Aorta (tissue), 5 donors: ENCODE data around the gene TSPAN32. TPM values are rescaled to one million over a fixed set of nuclear protein-coding genes. Genes with fewer than 3 reads are reported as not detected.
"Not testable (repeated sequence)": the region's sequence is repeated elsewhere in the genome, so short reads cannot be mapped to it uniquely, and the experiment has no call there.

Experiments used
- ATAC-seq: fragments of 200-7000 bp; cut with Tn5 transposase; one replicate; pipeline ENCODE4 v1.9.1; 2022; ENCODE audit warnings: moderate library complexity; ENCODE audit not compliant: low FRiP score
- DNase-seq, 2 donors: peaks; one replicate each; pipeline ENCODE4 v3.0.0-alpha.2; 2020
- H3K27ac ChIP-seq, 2 donors: one replicate each; pipeline ENCODE4 v1.5.1; 2013; ENCODE audit warnings: low read length in 2 of 2, mild to moderate bottlenecking in 2 of 2, moderate library complexity in 2 of 2, control low read depth in 1 of 2, inconsistent platforms in 1 of 2, low read depth in 1 of 2
- H3K27me3 ChIP-seq, 2 donors: one replicate each; pipeline ENCODE4 v1.6.1; 2013; ENCODE audit warnings: control low read depth in 1 of 2, low read length in 1 of 2, mild to moderate bottlenecking in 1 of 2, moderate library complexity in 1 of 2; ENCODE audit not compliant: insufficient read depth in 2 of 2, control insufficient read depth in 1 of 2
- H3K36me3 ChIP-seq, 2 donors: one replicate each; pipeline ENCODE4 v1.6.1; 2013; ENCODE audit warnings: control low read depth in 1 of 2, low read length in 1 of 2, mild to moderate bottlenecking in 1 of 2; ENCODE audit not compliant: insufficient read depth in 2 of 2, control insufficient read depth in 1 of 2
- H3K4me1 ChIP-seq, 2 donors: one replicate each; pipeline ENCODE4 v1.6.1; 2013; ENCODE audit warnings: low read length in 2 of 2, control low read depth in 1 of 2, mild to moderate bottlenecking in 1 of 2, moderate library complexity in 1 of 2; ENCODE audit not compliant: insufficient read depth in 2 of 2, control insufficient read depth in 1 of 2
- H3K4me3 ChIP-seq, 2 donors: one replicate each; pipeline ENCODE4 v1.5.1; 2013; ENCODE audit warnings: low read length in 2 of 2, control low read depth in 1 of 2, mild to moderate bottlenecking in 1 of 2
- H3K9me3 ChIP-seq: one replicate; pipeline ENCODE4 v1.6.1; 2013; ENCODE audit warnings: mild to moderate bottlenecking, low read length; ENCODE audit not compliant: control insufficient read depth
- WGBS, 2 donors: extraction: QIAGEN DNeasy Blood & Tissue Kit; methylation state at CpG; one replicate each; pipeline ENCODE4 v1.1.7; 2013; 5-methylcytosine and 5-hydroxymethylcytosine counted together
- intact Hi-C, 2 donors: fragments of 100-400 bp; cut with DNase I; formaldehyde crosslinking; loops; one replicate each; pipeline versions ENCODE4 v1.14.2 to v1.15.0; 2022
- polyA plus RNA-seq, 2 donors: library from polyadenylated mRNA; stranded (reverse); fragments of 200-250 nt; gene quantifications; one replicate each; pipeline ENCODE4 v1.2.3, GENCODE V29; 2013
- total RNA-seq, 2 donors: library from RNA; stranded (reverse); fragmentation: NEBNext Ultra II Directional; extraction: Animal tissue kit (Norgen Biotek cat#: 25700); gene quantifications; one replicate each; pipeline ENCODE4 v1.2.1, GENCODE V29; 2021
- donor health status: healthy with polysubstance abuse.
- donor health status: Bipolar disorder and iron deficiency.
- donor health status: DM: no; HTN: no; CAD: no.
- donor health status: DM: no; HTN: no; CAD: no.
- donor health status: DM: yes; HTN: yes; CAD: no.

TSPAN32 gene
- total and polyA plus RNA-seq, 4 donors = 0.84 to 8.7 (median 3.5) TPM; not detected in 1

- WGBS, 2 donors = 90 to 95% methylated on average over 4 of the region's 4 CpGs
- intact Hi-C loops = no loop called here
Measured at GRCh38 chr11:2346014-2346413, 44.2 kb downstream of the TSPAN32 start.

GRCh38 chr11:2346586-2347307, 44.9 kb downstream of the TSPAN32 start:
- H3K9me3 ChIP-seq = peaks cover 3% of the 10 kb centered on the region
- intact Hi-C loops = no loop called here
- DNase-seq (no peak), ATAC-seq (no peak)
- WGBS, 2 donors = 83 to 86% methylated on average over 10 of the region's 10 CpGs
- H3K27me3 ChIP-seq = no peaks in the 10 kb centered on the region
- H3K27ac ChIP-seq = no peak overlapping the region
- no peak overlapping the region for H3K4me3 ChIP-seq
- no peaks in the 10 kb centered on the region for H3K36me3 ChIP-seq
- H3K4me1 ChIP-seq = no peaks in the 10 kb centered on the region

More at GRCh38 chr11:2346014-2346413, 44.2 kb downstream of the TSPAN32 start:
- no peak overlapping the region for H3K27ac ChIP-seq
- no peaks in the 10 kb centered on the region for H3K4me1 ChIP-seq
- H3K36me3 ChIP-seq = no peaks in the 10 kb centered on the region
- peaks cover 3% of the 10 kb centered on the region for H3K9me3 ChIP-seq
- H3K4me3 ChIP-seq = no peak overlapping the region
- ATAC-seq (no peak), DNase-seq (no peak)
- no peaks in the 10 kb centered on the region for H3K27me3 ChIP-seq

DNA sequence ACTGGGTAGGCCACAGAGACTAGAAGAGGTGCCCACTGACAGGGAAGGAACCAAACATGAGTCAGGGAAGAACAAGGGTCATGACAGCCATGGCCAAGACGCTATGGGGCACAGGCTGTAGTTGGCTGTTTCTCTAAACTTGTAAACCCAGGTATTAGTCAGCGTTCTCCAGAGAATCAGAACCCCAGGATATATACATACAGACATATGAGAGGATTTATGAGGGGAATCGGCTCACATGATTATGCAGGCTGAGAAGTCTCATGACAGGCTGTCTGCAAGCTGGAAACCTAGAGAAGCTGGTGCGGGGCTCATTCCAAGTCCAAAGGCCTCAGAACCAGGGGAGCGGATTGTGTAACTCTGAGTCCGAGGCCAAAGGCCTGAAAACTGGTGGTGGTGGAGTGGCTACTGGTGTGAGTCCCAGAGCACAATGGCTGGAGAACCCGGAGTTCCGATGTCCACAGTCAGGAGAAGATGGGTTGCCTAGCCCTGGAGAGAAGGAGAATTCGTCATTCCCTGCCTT, 45.6 kb downstream of the TSPAN32 start:
- 86 to 89% methylated on average over 9 of the region's 9 CpGs for WGBS, 2 donors
- Histone ChIP-seq H3K4me3 (no peak overlapping the region), H3K27me3 (no peaks in the 10 kb centered on the region)

DNA sequence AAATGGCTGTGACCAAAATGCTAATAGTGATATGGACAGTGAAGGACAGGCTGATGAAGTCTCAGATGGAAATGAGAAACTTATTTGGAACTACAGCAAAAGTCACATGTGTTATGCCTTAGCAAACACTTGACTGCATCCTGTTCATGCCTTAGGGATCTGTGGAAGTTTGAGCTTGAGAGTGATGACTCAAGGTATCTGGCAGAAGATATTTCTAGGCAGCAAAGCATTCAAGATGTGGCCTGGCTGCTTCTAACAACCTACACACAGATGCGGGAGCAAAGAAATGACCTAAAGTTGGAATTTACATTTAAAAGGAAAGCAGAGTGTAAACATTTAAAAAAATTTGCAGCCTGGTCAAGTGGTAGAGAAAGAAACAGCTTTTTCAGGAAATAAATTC, 47.2 kb downstream of the TSPAN32 start:
- H3K4me1 ChIP-seq = no peaks in the 10 kb centered on the region
- H3K36me3 ChIP-seq = no peaks in the 10 kb centered on the region
- H3K4me3 ChIP-seq = no peak overlapping the region
- intact Hi-C loops = no loop called here
- DNase-seq (no peak), ATAC-seq (no peak)
- H3K27me3 ChIP-seq = no peaks in the 10 kb centered on the region
- peaks cover 3% of the 10 kb centered on the region for H3K9me3 ChIP-seq
- 97 to 100% methylated on average over 1 of the region's 1 CpG for WGBS, 2 donors
- H3K27ac ChIP-seq = no peak overlapping the region

More for the DNA sequence above, 45.6 kb downstream of the TSPAN32 start:
- Histone ChIP-seq H3K27ac (no peak overlapping the region), H3K4me1 (no peaks in the 10 kb centered on the region), H3K36me3 (no peaks in the 10 kb centered on the region), H3K9me3 (peaks cover 3% of the 10 kb centered on the region)
- no peak for DNase-seq
- intact Hi-C loops = no loop called here
- ATAC-seq = no peak

DNA sequence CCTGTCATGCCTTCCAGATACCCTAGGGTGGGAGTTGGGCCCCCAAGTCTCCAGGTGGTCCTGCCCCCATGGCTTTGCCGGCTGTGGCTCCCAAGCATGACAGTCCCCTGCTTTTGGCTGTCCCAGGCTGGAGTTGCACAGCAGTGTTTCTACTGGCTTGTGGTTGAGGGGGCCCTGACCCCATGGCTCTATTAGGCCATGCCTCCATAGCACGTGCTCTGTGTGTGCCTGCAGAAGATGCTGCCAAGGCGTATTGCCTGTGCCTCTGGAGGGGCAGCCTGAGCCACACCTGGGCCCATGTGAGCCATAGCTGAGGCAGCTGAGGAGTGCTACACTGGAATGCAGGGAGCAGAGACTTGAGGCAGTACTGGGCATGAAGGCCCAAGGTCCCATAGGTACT, 49.9 kb downstream of the TSPAN32 start:
- no peak overlapping the region for H3K27ac ChIP-seq
- WGBS, 2 donors = 72 to 86% methylated on average over 3 of the region's 3 CpGs
- peaks cover 3% of the 10 kb centered on the region for H3K9me3 ChIP-seq
- H3K4me3 ChIP-seq = no peak overlapping the region
- no peak for DNase-seq
- H3K4me1 ChIP-seq = no peaks in the 10 kb centered on the region
- intact Hi-C loops = no loop called here
- no peaks in the 10 kb centered on the region for H3K36me3 ChIP-seq
- ATAC-seq = no peak
- H3K27me3 ChIP-seq = no peaks in the 10 kb centered on the region

DNA sequence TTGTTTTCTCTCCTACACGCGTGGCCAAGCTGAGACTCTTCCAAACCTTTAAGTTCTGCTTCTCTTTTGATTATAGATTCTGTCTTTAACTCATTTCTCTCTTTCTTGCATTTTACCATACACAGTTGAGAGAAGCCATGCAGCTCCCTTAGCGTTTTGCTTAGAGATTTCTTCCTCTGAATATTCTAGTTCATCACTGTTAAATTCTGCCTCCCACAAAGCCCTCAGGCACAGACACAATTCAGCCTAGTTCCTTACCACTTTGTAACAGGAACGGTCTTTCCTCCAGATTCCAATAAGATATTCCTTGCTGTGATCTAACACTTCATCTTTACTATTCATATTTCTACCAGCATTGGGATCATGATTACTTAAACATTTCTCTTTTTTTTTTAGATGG, 50.6 kb downstream of the TSPAN32 start:
- intact Hi-C loops = no loop called here
- H3K27ac ChIP-seq = no peak overlapping the region
- H3K36me3 ChIP-seq = no peaks in the 10 kb centered on the region
- DNase-seq (no peak), ATAC-seq (no peak)
- no peaks in the 10 kb centered on the region for H3K4me1 ChIP-seq
- no peaks in the 10 kb centered on the region for H3K27me3 ChIP-seq
- peaks cover 3% of the 10 kb centered on the region for H3K9me3 ChIP-seq
- H3K4me3 ChIP-seq = no peak overlapping the region
- 88 to 89% methylated on average over 4 of the region's 4 CpGs for WGBS, 2 donors

DNA sequence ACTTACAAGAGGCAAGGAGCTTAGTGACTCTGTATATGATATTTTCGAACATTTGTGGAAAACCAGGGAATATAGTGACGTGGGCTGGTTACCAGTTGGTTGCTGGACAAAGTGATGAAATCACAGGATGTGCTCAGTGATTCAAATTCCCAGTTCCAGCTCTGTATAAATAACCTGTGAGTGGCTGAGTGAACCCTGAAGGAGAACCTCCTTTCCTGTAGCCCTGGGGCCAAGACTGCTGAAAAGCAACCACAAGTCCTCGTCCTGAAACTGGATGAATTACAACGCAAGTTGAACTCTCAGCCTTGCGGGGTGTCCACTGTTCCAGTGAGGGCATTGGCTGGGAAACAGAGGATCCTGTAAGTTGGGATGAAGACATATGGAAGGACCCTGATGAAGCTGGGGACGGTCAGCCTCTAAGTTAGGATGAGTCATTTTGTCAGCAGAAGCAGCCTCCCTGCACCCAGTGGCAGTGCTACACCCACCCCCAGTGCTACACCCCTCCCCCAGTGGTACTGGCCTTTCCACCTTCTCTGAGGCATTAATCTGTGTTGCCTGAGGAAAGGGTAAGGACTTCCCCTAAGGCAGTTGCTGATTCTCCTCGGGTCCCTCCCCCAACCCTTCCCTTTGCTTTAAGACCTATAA, 53.3 kb downstream of the TSPAN32 start:
- Histone ChIP-seq H3K4me3 (no peak overlapping the region), H3K4me1 (no peaks in the 10 kb centered on the region), H3K9me3 (no peaks in the 10 kb centered on the region), H3K27me3 (no peaks in the 10 kb centered on the region), H3K27ac (no peak overlapping the region), H3K36me3 (no peaks in the 10 kb centered on the region)
- no peak for DNase-seq
- intact Hi-C loops = no loop called here
- ATAC-seq = no peak
- WGBS, 2 donors = 78 to 84% methylated on average over 7 of the region's 7 CpGs

GRCh38 chr11:2357246-2357645, 55.4 kb downstream of the TSPAN32 start:
- Histone ChIP-seq H3K27ac (no peak overlapping the region), H3K9me3 (no peaks in the 10 kb centered on the region), H3K4me3 (no peak overlapping the region), H3K36me3 (no peaks in the 10 kb centered on the region), H3K27me3 (no peaks in the 10 kb centered on the region), H3K4me1 (no peaks in the 10 kb centered on the region)
- 72 to 81% methylated on average over 8 of the region's 8 CpGs for WGBS, 2 donors
- intact Hi-C loops = no loop called here
- DNase-seq (no peak), ATAC-seq (peak; percentile 16)

DNA sequence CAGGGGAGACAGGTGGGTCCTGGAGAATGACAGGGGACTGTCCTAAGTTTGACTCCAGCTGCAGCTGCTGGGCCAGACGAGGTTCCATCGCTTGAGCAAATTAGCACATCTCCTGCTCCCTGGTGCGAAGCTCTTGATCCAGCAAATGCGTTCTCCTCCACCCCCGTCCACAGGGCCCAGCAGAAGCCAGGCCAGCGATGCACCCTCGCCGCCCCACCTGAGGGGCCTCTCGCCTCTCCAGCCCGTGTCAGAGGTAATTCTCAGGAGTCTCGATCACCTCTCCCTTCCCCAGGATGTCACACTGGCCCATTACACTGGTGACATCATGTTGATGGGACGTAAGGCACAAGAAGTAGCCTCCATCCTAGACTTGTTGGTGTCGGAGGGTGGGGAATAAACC, 55.8 kb downstream of the TSPAN32 start:
- H3K27ac ChIP-seq, intact Hi-C loops, DNase-seq, H3K27me3 ChIP-seq, H3K4me1 ChIP-seq, H3K9me3 ChIP-seq, H3K4me3 ChIP-seq, H3K36me3 ChIP-seq: not testable (repeated sequence)
- peak; percentile 8 for ATAC-seq
- WGBS, 2 donors = 95 to 98% methylated on average over 13 of the region's 13 CpGs
